K562 (cell line): ENCODE results near the gene PTP4A2. TPM values are rescaled to one million over a fixed set of nuclear protein-coding genes. Genes with fewer than 3 reads are reported as not detected.

Source experiments
- ATAC-seq: fragments of 200-7000 bp; cut with Tn5 transposase; 3 replicates; pipeline ENCODE4 v1.9.1; 2020; ENCODE audit warnings: moderate library complexity
- BruUV-seq: library from RNA; stranded (reverse); fragments of 400-500 nt; replicated peaks from 2 replicates; lab custom pipeline; 2021; lab: Mats Ljungman, UMichigan
- CTCF ChIA-PET: fragments of 300-600 bp; formaldehyde crosslinking; extraction: SDS; loops from one replicate; lab custom pipeline; 2021; ENCODE audit warnings: low intra/inter-chr PET ratio; lab: Yijun Ruan, JAX
- POLR2A ChIA-PET: fragments of 300-600, 350-650 bp; sonication (Branson Sonifier 250); formaldehyde crosslinking; extraction: SDS; loops from one replicate; lab custom pipeline; 2021; ENCODE audit warnings: antibody characterized with exemption, inconsistent platforms; lab: Yijun Ruan, JAX
- DNase-seq, 4 experiments: peaks; one replicate each; pipeline versions ENCODE4 v3.0.0 to v3.0.0-alpha.2; 2011 to 2018; ENCODE audit warnings: low spot score in 3 of 4, mixed read lengths in 3 of 4; ENCODE audit errors: extremely low read depth in 1 of 4
- FAIRE-seq: peaks from 2 replicates; lab custom pipeline; 2011; peaks lifted over from hg19 to GRCh38; lab: Jason Lieb, UNC
- H2AFZ ChIP-seq: 2 replicates; pipeline ENCODE4 v1.6.0; 2011; ENCODE audit warnings: low read depth, low read length, control low read depth, inconsistent platforms
- H3K27ac ChIP-seq: fragments of 200-600 bp; 3 replicates; pipeline ENCODE4 v1.8.0; 2011; ENCODE audit warnings: low read depth, mild to moderate bottlenecking, control low read depth, inconsistent platforms, low read length, moderate library complexity, mixed read lengths; ENCODE audit errors: extremely low read depth
- H3K27me3 ChIP-seq, 2 experiments: fragments of 300-600 bp in 1 of 2; 2 replicates in 1 of 2; 3 replicates in 1 of 2; pipeline versions ENCODE4 v1.6.0 to v1.8.0; 2011; ENCODE audit warnings: inconsistent platforms in 2 of 2, low read length in 2 of 2, mild to moderate bottlenecking in 1 of 2, mixed read lengths in 1 of 2, moderate library complexity in 1 of 2; ENCODE audit not compliant: control insufficient read depth in 2 of 2, insufficient read depth in 2 of 2
- H3K36me3 ChIP-seq: fragments of 300-600 bp; 3 replicates; pipeline ENCODE4 v1.8.0; 2011; ENCODE audit warnings: mild to moderate bottlenecking, low read length, inconsistent platforms; ENCODE audit not compliant: control insufficient read depth, insufficient read depth
- H3K4me1 ChIP-seq, 2 experiments: fragments of 200-600 bp in 1 of 2; replicated peaks in 1 of 2; 2 replicates in 1 of 2; 3 replicates in 1 of 2; pipeline versions ENCODE4 v1.5.1 to v1.8.0; 2011; ENCODE audit warnings: inconsistent platforms in 2 of 2, low read length in 2 of 2, mild to moderate bottlenecking in 1 of 2, mixed read lengths in 1 of 2, moderate library complexity in 1 of 2; ENCODE audit not compliant: control insufficient read depth in 2 of 2, insufficient read depth in 2 of 2
- H3K4me2 ChIP-seq: 2 replicates; pipeline ENCODE4 v1.6.1; 2011; ENCODE audit warnings: low read length, control low read depth, inconsistent platforms, mixed read lengths; ENCODE audit not compliant: insufficient read depth
- H3K4me3 ChIP-seq: fragments of 200-600 bp; sonication (generic), shearing (Covaris generic); 2 replicates; pipeline ENCODE4 v1.5.1; 2016; ENCODE audit warnings: control low read depth, inconsistent platforms
- H3K79me2 ChIP-seq: fragments of 200-600 bp; 3 replicates; pipeline ENCODE4 v1.8.0; 2011; ENCODE audit warnings: low read length, inconsistent platforms; ENCODE audit not compliant: control insufficient read depth, insufficient read depth
- H3K9ac ChIP-seq, 2 experiments: 2 replicates each; pipeline versions ENCODE4 v1.6.0 to v1.6.1; 2011; ENCODE audit warnings: low read depth in 2 of 2, low read length in 2 of 2, control low read depth in 1 of 2, inconsistent platforms in 1 of 2, mild to moderate bottlenecking in 1 of 2, mixed read lengths in 1 of 2; ENCODE audit not compliant: insufficient read depth in 1 of 2
- H3K9me1 ChIP-seq: one replicate; pipeline ENCODE4 v1.6.0; 2011; ENCODE audit warnings: inconsistent platforms, mild to moderate bottlenecking, low read length, moderate library complexity; ENCODE audit not compliant: control insufficient read depth, insufficient read depth
- H3K9me3 ChIP-seq: replicated peaks from 2 replicates; pipeline ENCODE4 v1.5.1; 2011; ENCODE audit warnings: low read depth, low read length, inconsistent platforms; ENCODE audit not compliant: control insufficient read depth, insufficient read depth
- H4K20me1 ChIP-seq: replicated peaks from 2 replicates; pipeline ENCODE4 v1.6.1; 2011; ENCODE audit warnings: low read length, inconsistent platforms, mixed read lengths; ENCODE audit not compliant: control insufficient read depth, insufficient read depth
- CTBP1 ChIP-seq: fragments of 450-650 bp; IDR thresholded peaks from 2 replicates; pipeline ENCODE4 v1.6.1; 2016; ENCODE audit warnings: borderline replicate concordance
- E2F5 ChIP-seq: sonication (generic); formaldehyde crosslinking; IDR thresholded peaks from 2 replicates; pipeline ENCODE4 v1.8.0; 2022; ENCODE audit warnings: mild to moderate bottlenecking, missing genetic modification reagents
- FIP1L1 ChIP-seq: fragments of 200-400 bp; formaldehyde crosslinking; IDR thresholded peaks from 2 replicates; pipeline ENCODE4 v1.6.1; 2018; ENCODE audit warnings: mild to moderate bottlenecking, low read depth, low read length; ENCODE audit not compliant: poor library complexity, severe bottlenecking
- MEF2D ChIP-seq: conservative IDR thresholded peaks from 2 replicates; pipeline ENCODE4 v1.6.1; 2016; ENCODE audit warnings: low read depth, missing genetic modification characterization, missing compliant biosample characterization
- POLR2H ChIP-seq: IDR thresholded peaks from 2 replicates; pipeline ENCODE4 v1.6.1; 2016; ENCODE audit warnings: missing genetic modification characterization, low read depth, mild to moderate bottlenecking, control low read depth, missing compliant biosample characterization, moderate library complexity
- RBM25 ChIP-seq: fragments of 200-400 bp; formaldehyde crosslinking; IDR thresholded peaks from 2 replicates; pipeline ENCODE4 v1.6.1; 2018; ENCODE audit warnings: low read length, low read depth, moderate library complexity; ENCODE audit not compliant: severe bottlenecking
- SMARCA5 ChIP-seq: fragments of 450-650 bp; IDR thresholded peaks from 2 replicates; pipeline ENCODE4 v1.6.1; 2016
- ZNF143 ChIP-seq: sonication (generic); formaldehyde crosslinking; IDR thresholded peaks from 2 replicates; pipeline ENCODE4 v1.9.0; 2022; ENCODE audit warnings: mild to moderate bottlenecking, missing genetic modification reagents
- ZNF696 ChIP-seq: fragments of 250-450 bp; sonication (Bioruptor Pico); conservative IDR thresholded peaks from 2 replicates; pipeline ENCODE4 v1.4.0; 2020; ENCODE audit warnings: mild to moderate bottlenecking, moderate library complexity
- WGBS: fragments of 100-300 bp; shearing (Covaris generic); methylation state at CpG from one replicate; pipeline ENCODE4 v1.1.6; 2016; ENCODE audit warnings: low coverage, mixed read lengths; ENCODE audit not compliant: insufficient coverage; ENCODE audit errors: missing lambda C conversion rate; 5-methylcytosine and 5-hydroxymethylcytosine counted together
- in situ Hi-C: fragments of 300-500 bp; cut with MboI; formaldehyde crosslinking; loops from 4 replicates; pipeline ENCODE4 v1.15.0; 2018; ENCODE audit warnings: inconsistent platforms, mixed read lengths
- intact Hi-C: fragments of 100-400 bp; cut with micrococcal nuclease; formaldehyde crosslinking; loops from 2 replicates; pipeline ENCODE4 v1.14.2; 2022
- polyA plus RNA-seq, 8 experiments: library from polyadenylated mRNA; depleted of rRNA in 4 of 8; stranded (reverse) in 5 of 8; unstranded in 3 of 8; fragments of >200 nt; fragmentation: Nextera tagmentation in 2 of 8; fragmentation: Illumina TruSeq in 1 of 8; extraction: Ambion mirVana in 2 of 8; extraction: Trizol in 1 of 8; gene quantifications; 2 replicates each; pipeline versions ENCODE4 v1.2.1 to v1.2.3, GENCODE V29; 2011 to 2014; ENCODE audit warnings: inconsistent platforms in 1 of 8, missing spikeins in 1 of 8
- total RNA-seq, 7 experiments: library from RNA; depleted of rRNA in 6 of 7; stranded (reverse); fragments of >200 nt in 6 of 7; fragmentation: Illumina TruSeq in 2 of 7; extraction: Trizol in 2 of 7; gene quantifications; 2 replicates each; pipeline versions ENCODE4 v1.2.1 to v1.2.3, GENCODE V29; 2011 to 2021; ENCODE audit warnings: low replicate concordance in 1 of 7
- TF ChIP-seq, protein P1 (sequence below): fragments of 250-450 bp; sonication (Bioruptor Pico); IDR thresholded peaks from 2 replicates; pipeline ENCODE4 v1.8.0; 2021; ENCODE audit warnings: borderline replicate concordance, mild to moderate bottlenecking, moderate library complexity; ENCODE audit not compliant: poor library complexity, severe bottlenecking

Gene PTP4A2
- total and polyA plus RNA-seq, 9 of the 15 experiments (the other 6 are each of a cell fraction or from before 2014, with no cell fraction given) = 197 to 870 (median 480) TPM

- Histone ChIP-seq H2AFZ (no peak overlapping the region), H3K9ac (peak overlapping the region in 1 of 2 experiments; percentile 96; a peak in 3 of 4 replicates), H3K4me3 (peak overlapping the region; percentile 82), H4K20me1 (peaks cover 72% of the 10 kb centered on the region), H3K9me3 (no peaks in the 10 kb centered on the region), H3K9me1 (no peaks in the 10 kb centered on the region), H3K4me1 (peaks cover 44 to 67% of the 10 kb centered on the region in 2 experiments), H3K79me2 (peaks cover 87% of the 10 kb centered on the region), H3K27me3 (no peaks in the 10 kb centered on the region), H3K4me2 (peak overlapping the region; percentile 100), H3K36me3 (peaks cover 42% of the 10 kb centered on the region), H3K27ac (peak overlapping the region; percentile 94; the same call in 2 of the 3 replicates)
- ChIA-PET CTCF (no interaction called here), POLR2A (interaction anchor here (0.5 to 4.2 kb wide), 28 partner anchors 8 to 777 kb away, joined by 3 to 50 read pairs (median 4); partner anchors contain the start of genes KHDRBS1 and SPOCD1)
- FAIRE-seq (peak; percentile 32), DNase-seq (peak in 2 of 4 experiments; percentile 30 to 74), ATAC-seq (peak; percentile 0; the same call in 1 of the 3 replicates)
- intact Hi-C loops (loop anchor here (5.0 kb wide), 2 partner anchors 87 to 118 kb away; partner anchors contain the start of gene SPOCD1), in situ Hi-C loops (no loop called here)
- BruUV-seq = TSS peak; percentile 26
- WGBS = 2% methylated on average over 8 of the region's 8 CpGs
- TF ChIP-seq RBM25 (peak; percentile 8), ZNF696 (CRISPR knock-in tag) (no peak), ZNF143 (CRISPR knock-in tag) (no peak), CTBP1 (0 out of 2 replicates have a peak, but pooled peaks have one; percentile 24), SMARCA5 (no peak), FIP1L1 (no peak), E2F5 (CRISPR knock-in tag) (no peak), POLR2H (peak; percentile 54; the same call in 1 of the 2 replicates), MEF2D (tag) (no peak)
- TF ChIP-seq, protein P1, sequence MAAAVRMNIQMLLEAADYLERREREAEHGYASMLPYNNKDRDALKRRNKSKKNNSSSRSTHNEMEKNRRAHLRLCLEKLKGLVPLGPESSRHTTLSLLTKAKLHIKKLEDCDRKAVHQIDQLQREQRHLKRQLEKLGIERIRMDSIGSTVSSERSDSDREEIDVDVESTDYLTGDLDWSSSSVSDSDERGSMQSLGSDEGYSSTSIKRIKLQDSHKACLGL = no peak
Observed at GRCh38 chr1:31934706-31935629, 3.2 kb downstream of the PTP4A2 start.
